ENCODE measurements around the gene EMC7.
"Not testable (repeated sequence)": the region's sequence is repeated elsewhere in the genome, so short reads cannot be mapped to it uniquely, and the experiment has no call there.

EMC7 gene

DNA sequence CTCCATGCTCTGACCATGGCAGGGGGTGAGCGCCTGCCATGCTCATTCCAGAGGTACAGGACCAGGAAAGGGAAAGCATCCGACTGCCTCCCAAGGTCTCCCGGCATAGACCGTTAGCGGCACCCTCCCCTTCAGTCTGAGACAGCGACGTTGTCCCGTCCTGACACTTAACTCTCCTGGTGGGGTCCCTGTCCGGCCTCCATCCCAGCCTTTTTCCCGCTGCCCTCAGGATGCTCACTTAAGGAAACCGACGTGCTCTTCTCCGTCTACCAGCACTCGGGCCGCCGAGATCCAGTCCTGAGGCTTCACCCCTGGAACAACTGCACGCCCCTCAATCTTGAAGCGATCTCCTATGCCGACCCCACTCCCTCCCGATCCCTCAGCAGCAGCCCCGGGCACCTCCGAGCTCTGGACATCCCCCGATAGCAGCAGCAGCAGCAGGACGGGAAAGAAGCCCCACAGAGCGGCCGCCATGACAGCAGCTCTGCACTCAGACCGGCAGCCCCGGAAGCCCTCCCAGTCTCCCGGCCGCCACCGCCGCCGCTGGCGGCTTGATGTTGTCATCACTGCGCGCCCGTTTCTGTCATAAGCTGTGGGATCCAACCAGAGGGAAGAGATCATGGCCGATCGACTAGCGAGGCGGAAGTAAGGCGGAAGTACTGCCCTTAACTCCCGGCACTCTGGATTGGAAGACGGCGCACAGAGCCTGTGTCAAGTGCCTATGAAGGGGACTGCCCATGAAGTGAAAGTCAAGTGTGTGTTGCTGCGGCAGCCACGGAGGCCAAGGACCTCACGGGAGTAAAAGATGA, at the start of gene EMC7, which contains the start of gene PGBD4:
TSS of gene EMC7 (minus strand) at position 497 of the 809 bp plus-strand sequence. CDS start at position 474, 23 bp downstream.
TSS of gene PGBD4 (plus strand) at position 718 of the 809 bp plus-strand sequence. CDS start 449 bp downstream, outside the sequence.
- peak; percentile 83 for DNase-seq

DNA sequence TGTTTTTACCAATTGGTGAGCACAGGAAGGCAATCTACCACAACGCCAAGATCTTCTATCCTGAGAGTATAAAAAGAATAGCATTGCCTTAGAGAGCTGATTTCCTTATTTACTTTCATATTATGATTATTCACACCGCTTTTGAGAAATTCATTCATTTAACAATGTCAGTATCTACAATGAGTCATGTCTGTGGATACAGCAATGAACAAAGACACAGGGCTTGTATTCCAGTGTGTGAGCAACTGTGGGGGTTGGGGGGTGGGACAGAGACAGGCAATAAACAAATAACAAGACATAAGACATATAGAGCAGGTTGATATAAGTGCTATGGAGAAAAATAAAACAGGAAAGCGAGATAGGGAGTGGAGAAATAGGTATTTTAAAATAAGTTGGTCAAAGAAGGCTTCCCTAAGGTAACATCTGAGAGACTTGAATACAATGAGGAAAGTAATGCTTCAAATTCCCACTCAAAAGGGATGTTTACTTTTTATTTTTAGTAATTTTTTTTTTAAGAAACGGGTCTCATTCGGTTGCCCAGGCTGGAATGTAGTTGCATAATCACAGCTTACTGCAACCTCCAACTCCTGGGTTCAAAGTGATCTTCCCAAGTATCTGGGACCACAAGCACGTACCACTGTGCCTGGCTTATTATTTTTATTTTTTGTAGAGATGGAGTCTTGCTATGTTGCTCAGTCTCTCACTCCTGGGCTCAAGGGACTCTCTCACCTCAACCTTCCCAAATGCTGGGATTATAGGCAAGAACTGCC, 45.9 kb upstream of the EMC7 start:
- no peak for DNase-seq

DNA sequence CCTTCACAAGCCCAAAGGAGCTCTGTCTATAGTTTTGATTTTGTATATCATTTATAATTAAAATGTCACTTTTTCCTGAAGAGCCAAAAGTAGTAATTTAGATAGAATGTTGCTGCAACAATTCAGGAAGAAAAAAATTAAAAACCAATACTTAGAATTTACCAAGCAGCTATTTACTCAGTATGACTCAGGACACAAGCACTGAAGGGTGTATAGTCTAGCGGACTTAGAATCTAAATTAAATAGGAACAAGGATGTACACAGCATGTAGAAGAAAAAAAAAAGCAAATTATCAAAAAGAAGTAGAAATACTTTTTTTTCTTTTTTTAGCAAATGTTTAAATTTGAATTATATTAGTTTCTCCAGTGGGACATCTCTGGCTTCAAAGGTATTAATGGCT, 31.8 kb upstream of the EMC7 start:
- DNase-seq = no peak

DNA sequence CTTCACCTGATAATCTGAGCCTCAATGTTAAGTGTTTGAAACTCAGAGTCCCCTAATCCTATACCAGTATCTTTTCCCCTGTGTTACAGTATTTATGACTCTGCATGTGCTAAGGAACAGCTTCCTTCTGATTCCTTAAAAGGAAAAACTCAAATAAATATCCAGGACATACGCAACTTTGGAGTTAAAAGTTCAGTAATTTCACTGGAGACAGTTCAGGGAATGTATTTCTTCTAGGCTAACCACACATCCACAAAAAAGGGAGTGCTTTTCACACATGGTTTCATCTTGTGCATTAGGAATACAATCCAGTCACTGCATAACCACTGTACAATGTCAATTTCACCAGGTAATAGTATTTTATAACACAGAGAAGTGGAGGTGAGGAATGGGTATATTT, 31.2 kb upstream of the EMC7 start:
- no peak for DNase-seq

DNA sequence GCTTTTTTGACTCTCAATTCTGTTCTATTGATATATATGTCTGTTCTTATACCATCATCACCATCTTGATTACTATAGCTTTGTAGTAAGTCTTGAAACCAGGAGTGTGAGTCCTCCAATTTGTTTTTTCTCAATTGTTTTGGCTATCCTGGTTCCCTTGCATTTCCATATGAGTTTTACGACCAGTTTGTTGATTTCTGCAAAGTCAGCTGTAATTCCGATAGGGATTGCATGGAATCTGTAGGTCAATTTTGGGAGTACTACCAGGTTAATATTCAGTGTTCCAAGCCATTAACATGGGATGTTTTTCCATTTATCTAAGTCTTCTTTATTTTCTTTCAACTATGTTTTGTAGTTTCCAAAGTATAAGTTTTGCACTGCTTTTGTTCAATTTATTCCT, 27.2 kb upstream of the EMC7 start:
- DNase-seq = no peak

DNA sequence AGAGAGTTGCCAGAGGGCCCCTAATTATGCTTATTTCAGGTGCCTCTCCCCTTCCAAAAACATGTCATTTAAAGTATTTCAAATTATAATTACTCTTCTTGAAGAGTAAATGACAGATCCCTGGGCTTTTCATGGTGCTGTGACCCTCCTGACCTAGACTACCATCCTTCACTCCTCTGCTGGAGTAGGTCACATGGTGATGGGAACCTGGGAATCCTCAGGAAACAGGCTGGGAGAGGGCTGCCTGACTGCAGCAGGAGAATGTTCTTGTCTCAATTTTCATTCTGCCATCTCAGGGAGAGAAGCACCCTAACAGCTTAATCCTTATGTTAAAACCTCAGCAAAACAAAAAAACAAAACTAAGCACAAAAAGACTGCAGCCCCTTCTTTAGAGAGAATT, 24.9 kb upstream of the EMC7 start:
- DNase-seq = no peak

DNA sequence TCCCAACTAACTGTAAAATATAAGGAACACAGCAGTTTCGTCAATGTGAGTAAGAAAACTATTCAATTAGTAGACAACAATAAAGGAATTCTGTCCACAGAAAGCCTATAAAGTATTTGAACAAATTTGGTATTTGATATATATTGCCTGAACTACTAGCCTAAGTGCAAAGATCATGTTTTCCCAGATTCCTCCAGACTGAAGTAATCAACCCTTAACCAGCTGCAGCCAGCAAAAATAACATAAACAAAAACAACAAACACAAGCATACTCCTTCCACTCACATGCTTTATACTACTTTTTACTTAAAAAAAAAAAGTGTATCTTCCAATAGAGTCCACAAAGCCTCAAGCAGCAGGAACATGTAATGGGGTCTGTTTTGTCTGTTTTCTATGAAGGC, 24.3 kb upstream of the EMC7 start:
- DNase-seq = no peak

DNA sequence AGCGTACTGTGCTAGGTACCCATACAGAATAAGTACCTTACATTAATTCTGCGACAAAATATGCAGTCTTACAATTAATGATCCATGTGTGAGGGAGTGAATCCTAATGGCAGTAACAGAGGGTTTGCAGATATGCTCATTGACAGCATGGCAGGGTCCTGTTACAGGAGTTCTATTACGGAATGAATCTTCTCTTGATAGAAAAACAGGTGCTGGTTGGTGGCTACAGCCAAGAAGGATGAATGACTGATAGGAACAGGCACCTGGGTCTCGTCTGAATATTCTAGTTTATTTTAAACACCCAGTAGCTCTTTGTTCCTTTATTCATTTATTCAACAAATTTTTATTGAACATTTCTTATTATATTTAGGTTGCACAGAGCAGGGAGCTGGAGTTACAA, 23.0 kb upstream of the EMC7 start:
- no peak for DNase-seq

DNA sequence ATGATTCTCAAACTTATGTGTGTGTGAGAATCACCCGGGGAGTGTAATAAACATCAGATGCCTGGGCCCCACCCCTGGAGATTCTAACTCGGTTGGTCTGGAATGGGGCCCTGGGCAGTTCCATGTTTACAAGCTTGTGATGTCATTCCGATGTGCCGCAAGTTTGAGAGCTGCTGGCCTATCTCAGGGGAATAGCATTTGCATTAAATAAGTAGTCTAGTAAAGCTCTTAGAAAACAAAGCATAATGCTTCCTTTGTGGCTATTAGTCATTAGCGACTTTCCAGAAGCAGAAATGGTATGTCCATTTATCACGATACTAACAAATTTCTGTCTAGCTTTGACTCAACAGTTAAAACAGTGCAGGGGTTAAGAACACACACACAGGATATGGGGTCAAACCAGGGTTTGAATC, 21.1 kb upstream of the EMC7 start:
- DNase-seq = no peak

DNA sequence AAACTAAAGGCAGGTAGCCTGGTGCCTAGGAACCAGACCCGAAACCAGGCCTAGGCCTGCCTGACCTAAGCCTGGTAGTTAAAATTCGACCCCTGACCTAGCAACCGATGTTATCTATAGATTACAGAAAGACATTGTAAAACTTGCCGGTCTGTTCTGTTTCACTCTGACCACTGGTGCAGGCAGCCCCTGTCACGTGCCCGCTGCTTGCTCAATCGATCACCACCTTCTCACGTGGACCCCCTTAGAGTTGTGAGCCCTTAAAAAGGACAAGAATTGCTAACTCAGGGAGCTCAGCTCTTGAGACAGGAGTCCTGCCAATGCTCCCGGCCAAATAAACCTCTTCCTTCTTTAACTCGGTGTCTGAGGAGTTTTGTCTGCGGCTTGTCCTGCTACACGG, 20.1 kb upstream of the EMC7 start:
- not testable (repeated sequence) for DNase-seq

DNA sequence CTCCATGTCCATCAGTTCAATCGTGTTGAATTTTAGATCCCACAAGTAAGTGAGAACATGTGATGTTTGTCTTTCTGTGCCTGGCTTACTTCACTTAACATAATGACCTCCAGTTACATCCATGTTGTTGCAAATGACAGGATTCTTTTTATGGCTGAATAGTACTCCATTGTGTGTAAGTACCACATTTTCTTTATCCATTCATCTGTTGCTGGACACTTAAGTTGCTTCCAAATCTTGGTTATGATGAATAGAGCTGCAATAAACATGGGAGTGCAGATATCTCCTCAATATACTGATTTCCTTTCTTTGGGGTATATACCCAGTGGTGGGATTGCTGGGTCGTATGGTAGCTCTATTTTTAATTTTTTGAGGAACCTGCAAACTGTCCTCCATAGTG, 18.8 kb upstream of the EMC7 start:
- DNase-seq = not testable (repeated sequence)

DNA sequence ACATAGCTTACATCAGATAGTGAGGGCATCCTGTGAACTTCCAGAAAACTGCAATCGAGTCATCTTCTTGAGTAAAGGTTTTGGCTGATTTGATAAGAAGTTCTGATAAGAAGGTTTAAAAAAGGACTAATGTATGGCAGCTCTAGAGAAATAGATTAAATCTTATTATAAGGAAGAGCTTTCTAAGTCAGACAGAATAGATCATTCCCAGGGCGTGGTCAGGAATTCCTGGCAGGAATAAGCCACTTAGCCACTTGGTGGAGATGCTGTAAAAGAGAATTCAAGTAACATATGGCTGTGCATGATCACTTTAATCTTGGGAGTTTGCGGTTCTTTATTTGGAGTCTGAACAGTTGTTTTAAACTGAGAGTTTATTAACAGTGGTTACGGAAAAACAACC, 17.6 kb upstream of the EMC7 start:
- DNase-seq = no peak

DNA sequence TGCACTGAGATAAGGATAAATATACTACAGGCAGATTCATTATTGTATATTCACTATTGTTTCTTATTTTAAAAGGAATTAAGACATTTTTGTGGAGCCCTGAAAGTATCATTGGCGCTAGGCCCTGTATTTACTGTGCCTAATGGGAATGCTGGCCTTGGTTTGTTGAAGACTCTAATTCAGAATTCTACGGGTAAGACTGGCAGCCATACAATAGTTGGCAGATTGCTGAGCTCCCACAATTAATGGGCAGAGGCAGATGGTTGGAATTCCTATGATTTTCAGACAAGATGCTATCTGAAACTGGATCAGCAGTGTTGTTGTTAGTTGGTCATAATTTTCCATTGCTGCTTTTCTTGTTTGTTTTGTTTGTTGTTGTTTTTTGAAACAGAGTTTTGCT, 15.0 kb upstream of the EMC7 start:
- no peak for DNase-seq

DNA sequence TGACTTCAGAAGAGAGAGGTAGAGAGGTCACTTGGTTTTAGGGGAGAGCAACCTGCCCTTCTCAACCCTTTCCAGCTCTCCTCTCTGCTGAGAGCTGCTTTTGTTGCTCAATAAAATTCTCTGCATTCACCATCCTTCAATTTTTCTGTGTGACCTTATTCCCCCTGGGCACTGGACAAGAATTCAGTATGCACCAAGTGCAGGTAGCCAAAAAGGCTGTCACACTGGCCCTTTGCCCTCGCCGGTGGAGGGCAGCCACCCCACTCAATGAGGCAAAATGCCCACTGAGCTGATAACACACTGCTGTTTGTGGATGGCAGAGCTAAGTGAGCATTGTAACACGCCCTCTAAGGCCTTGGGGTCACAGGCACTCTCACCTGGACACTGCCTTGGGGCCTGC, 13.1 kb upstream of the EMC7 start:
- DNase-seq = no peak

DNA sequence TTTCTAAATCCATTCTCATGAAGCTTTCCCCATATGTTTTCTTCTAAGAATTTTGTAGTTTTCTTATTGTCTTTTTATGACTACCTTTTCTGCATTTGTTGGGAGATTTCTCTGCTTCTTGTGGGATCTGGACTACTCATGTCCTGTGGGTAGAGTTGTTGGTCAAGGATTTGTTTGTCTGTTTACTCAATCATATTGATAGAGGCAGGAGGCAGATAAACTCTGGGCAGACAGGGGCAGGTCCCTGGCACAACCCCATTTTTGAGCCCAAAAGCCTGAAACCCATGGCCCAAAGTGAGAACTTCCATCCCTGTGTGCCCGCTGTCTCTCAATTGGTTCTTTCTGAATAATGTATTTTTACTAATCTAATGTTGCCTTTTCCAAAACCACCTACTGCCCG, 12.6 kb upstream of the EMC7 start:
- no peak for DNase-seq

DNA sequence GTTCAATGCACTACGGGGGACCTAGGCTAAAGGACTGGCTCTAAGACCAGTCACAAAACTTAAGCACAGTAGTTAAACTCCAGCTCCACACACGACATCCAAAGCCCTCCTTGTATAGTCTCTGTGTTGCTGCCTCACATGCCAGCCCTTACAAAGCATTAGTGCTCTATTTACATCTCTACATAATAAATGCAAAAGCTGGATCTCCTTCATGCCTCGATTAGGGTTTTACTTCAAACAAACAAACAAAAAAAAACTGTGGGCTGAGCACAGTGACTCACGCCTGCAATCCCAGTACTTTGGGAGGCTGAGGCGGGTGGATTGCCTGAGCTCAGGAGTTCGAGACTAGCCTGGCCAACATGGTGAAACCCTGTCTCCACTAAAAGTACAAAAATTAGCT, 9.8 kb upstream of the EMC7 start:
- DNase-seq = no peak

DNA sequence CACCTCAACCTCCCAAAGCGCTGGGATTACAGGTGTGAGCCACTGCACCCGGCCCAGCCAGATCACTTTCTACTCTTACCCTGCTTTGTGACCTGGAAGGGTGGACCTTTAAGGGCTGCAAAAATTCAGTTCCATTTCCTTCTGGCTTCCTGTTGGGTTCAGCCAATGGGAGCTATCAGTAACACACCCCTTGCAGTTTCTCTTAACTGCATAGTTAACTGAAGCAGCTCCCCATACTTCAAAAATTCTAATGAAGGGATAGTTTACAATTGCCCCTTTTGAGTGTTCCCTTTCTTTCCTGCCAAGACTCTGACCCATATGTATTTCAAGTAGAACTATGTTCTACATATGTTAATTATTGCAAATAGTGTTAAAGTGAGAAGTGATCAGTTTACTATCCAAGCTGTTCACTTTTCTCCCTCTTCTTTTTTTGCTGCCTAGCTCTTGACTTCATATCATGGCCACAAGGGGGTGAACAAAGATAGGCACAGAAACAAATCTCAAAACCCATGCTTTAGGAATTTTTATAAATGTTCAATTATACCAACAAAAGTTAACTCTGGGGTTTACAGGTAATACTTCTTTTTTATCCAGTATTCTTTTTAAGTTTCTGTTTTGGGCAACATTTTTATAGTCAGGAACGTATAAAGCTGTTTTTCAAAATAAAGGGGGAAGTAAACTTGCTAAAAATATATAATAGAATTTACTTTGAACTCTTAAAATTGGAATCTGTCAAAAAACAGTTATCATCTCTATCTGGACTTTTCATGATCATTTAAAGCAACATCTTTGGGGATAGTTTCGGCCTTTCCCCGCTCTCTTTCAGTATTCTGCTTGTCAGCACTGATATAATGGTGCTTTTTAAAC, 8.4 kb upstream of the EMC7 start:
- DNase-seq = no peak

DNA sequence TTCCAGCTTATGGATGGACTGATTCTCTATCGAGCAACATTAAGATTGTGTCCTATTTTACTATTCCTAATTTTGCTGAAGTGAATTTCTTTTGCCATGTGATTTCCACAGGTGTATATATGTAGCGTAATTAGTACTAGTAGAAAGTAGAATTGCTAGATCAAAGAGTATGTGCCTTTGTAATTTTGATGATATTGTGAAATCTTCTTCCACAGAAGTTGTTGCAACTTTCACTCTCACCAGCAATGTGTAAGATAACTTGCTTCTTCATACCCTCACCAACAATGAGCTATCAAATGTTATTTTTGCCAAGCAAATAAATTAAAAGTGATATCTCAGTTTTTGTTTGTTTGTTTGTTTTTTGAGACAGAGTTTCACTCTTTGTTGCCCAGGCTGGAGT, 5.7 kb upstream of the EMC7 start:
- DNase-seq = no peak

DNA sequence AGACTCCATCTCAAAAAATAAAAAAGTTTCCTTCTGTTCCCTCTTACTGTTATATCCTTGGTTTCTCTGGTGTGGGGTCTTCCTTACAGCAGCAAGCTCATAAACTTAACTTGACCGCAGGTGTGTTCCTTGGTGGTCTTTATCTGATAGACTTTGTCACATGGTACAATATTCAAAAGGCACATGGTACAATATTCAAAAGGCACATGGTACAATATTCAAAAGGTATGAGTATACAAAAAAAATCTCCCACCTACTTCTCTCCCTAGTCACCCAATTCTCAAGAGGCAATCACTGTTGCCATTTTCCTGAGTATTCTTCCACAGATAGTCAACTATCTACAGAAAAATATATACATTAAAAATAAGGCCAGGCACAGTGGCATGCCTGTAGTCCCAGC, 4.8 kb upstream of the EMC7 start:
- DNase-seq = no peak

DNA sequence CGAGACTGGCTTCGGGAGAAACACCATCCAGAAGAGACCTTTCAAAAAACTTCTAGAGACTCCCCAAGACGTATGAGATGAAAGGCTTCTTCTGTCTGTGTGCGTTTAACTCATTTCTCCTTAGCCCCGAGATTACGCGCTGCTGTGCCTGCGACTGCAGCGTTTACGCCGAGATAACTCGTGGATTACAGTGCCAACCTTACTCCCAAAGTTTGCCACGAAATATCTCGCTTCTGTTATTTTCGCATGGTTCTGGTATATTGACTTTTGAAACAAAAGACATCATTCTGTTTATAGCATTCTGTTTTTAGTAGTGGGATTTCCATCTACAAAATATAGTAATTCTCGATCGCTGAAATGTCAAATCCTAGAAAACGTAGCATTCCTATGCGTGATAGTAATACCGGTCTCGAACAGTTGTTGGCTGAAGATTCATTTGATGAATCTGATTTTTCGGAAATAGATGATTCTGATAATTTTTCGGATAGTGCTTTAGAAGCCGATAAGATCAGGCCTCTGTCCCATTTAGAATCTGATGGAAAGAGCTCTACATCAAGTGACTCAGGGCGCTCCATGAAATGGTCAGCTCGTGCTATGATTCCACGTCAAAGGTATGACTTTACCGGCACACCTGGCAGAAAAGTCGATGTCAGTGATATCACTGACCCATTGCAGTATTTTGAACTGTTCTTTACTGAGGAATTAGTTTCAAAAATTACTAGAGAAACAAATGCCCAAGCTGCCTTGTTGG, 688 bp upstream of the EMC7 start:
- DNase-seq = no peak

DNA sequence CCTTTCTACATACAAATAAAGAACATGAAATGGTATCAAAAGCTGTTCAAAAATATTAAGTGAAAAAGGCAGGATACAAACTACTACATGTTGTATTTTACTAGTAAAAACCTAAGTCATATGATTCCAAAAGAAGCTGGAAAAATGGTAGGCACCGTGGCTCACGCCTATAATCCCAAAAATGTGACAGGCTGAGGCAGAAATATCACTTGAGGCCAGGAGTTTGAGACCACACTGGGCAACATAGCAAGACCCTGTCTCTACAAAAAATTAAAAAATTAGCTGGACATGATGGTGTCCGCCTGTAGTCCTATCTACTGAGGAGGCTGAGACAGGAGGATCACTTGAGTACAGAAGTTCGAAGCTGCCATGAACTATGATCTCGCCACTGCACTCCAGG, 1.7 kb downstream of the EMC7 start:
- no peak for DNase-seq

DNA sequence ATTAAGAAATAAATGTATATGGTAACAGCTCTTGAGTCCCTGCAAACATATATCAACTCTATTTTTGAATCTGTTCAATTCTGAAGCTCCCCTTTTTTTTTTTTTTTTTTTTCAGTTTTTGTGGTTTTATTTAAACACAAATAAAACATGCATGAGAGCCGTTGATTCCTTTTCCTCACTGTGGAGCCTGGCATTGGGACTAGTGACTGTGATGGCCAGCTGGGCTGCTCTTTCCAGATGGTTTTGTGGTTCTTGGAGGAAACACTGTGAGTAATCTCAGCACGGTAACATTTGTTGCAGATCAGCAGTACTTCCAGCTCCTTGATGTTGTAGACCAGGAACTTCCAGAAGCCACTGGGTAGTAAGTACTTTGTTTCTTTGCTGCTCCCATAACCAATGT, 15.9 kb downstream of the EMC7 start:
- no peak for DNase-seq

DNA sequence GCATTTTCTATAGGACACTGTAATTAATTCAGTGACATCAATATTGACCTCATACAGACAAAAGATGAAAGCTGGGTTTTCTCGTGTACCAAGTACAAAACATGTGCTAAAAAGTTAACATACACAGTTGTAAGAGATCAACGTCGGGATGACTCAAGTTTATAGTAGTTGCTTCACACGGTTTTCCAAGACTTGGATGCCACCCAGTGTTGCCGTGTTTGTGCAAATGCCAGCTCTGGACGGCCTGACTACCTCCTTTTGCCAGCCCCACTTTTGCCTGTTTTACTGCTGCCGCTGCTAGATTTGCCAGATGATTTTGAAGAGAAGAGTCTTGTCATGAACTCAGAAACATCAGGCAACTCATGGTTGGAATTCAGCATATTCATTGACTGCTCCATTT, 17.6 kb downstream of the EMC7 start:
- no peak for DNase-seq

Data from KG1 (cell line).